Putamen (tissue), 1 donor: ENCODE measurements around the gene GPATCH1.
"Not testable (repeated sequence)": the region's sequence is repeated elsewhere in the genome, so short reads cannot be mapped to it uniquely, and the experiment has no call there.

Experiments used
- DNase-seq: peaks from one replicate; pipeline ENCODE4 v3.0.0-alpha.2; 2016; ENCODE audit warnings: low spot score

The GPATCH1 gene

GRCh38 chr19:33158365-33158764 lies 77.4 kb downstream of the GPATCH1 start:
- DNase-seq: no peak

- DNase-seq: no peak
Measured at GRCh38 chr19:33159149-33159548, 78.2 kb downstream of the GPATCH1 start.

- DNase-seq: no peak
Measured at GRCh38 chr19:33159893-33160292, 78.9 kb downstream of the GPATCH1 start.

- no peak for DNase-seq
Measured at GRCh38 chr19:33161201-33161600, 80.2 kb downstream of the GPATCH1 start.

- no peak for DNase-seq
Measured at GRCh38 chr19:33163481-33163880, 82.5 kb downstream of the GPATCH1 start.

GRCh38 chr19:33166037-33166436 lies 85.1 kb downstream of the GPATCH1 start:
- not testable (repeated sequence) for DNase-seq

GRCh38 chr19:33167438-33167837 lies 86.5 kb downstream of the GPATCH1 start:
- DNase-seq: no peak

- no peak for DNase-seq
Measured at GRCh38 chr19:33168528-33168927, 87.5 kb downstream of the GPATCH1 start.

- DNase-seq: no peak
Measured at GRCh38 chr19:33171222-33171795, 90.3 kb downstream of the GPATCH1 start.

GRCh38 chr19:33171916-33172359 lies 91.0 kb downstream of the GPATCH1 start:
- no peak for DNase-seq

GRCh38 chr19:33174186-33174585 lies 93.2 kb downstream of the GPATCH1 start:
- no peak for DNase-seq

GRCh38 chr19:33175156-33175782 lies 94.3 kb downstream of the GPATCH1 start:
- DNase-seq: no peak

GRCh38 chr19:33175886-33176669 lies 95.1 kb downstream of the GPATCH1 start:
- DNase-seq: no peak

GRCh38 chr19:33176670-33177416 lies 95.9 kb downstream of the GPATCH1 start:
- peak; percentile 95 for DNase-seq

GRCh38 chr19:33177417-33177979 lies 96.5 kb downstream of the GPATCH1 start:
- peak; percentile 86 for DNase-seq
